HG03521 (cell line): ENCODE data around the gene CCDC69.

Experiments used
- ATAC-seq: cut with Tn5 transposase; IDR thresholded peaks from one replicate; pipeline ENCODE4 v1.9.1; 2021; ENCODE audit warnings: mild to moderate bottlenecking, moderate library complexity; ENCODE audit not compliant: unreplicated experiment

CCDC69 gene

GRCh38 chr5:151150471-151151262 lies 73.2 kb downstream of the CCDC69 start:
- peak; percentile 57 for ATAC-seq

DNA sequence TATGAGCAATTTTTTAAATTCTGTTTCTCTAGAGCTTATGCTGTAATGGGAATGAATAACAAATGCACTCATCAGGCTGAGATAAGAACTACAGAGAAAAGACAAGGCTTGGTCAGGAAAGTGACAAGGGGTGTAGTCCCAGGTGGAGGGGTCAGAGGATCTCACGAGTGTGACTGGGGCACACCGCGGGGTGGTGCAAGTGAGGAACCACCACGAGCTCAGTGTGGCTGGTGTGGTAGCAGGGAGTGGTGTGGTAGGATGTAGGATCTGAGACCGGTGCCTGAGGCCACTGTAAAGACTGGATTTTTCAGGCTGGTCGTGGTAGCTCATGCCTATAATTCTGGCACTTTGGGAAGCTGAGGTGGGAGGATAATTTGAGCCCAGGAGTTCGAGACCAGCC lies 75.3 kb downstream of the CCDC69 start:
- ATAC-seq, result no peak

- ATAC-seq, result no peak
These were observed 76.9 kb downstream of the CCDC69 start for GRCh38 chr5:151147033-151147432.

- no peak for ATAC-seq
These were observed 77.8 kb downstream of the CCDC69 start for GRCh38 chr5:151146061-151146460.

DNA sequence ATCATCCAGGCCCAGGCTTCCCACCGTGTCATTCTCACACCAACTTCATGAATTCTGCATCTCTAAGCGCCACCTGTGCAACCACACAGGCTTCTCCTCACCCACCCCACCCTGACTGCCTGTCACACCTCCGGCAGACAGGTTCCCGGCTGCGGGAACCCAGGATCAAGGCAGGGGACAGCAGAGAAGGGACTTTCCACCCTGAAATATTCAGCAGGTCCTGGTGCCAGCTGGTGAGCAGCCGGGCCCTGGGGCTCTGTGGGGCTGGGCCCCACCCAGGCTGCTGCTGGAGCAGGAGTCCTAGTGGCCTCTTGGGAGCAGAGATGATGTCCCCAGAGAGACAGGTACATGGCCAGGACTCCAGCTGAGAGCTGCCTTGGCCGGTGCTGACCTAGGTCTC lies 79.0 kb downstream of the CCDC69 start:
- ATAC-seq, result no peak

- no peak for ATAC-seq
These were observed 79.6 kb downstream of the CCDC69 start for GRCh38 chr5:151144275-151144674.

- ATAC-seq, result no peak
These were observed 80.2 kb downstream of the CCDC69 start for GRCh38 chr5:151143645-151144044.

GRCh38 chr5:151142933-151143332 lies 81.0 kb downstream of the CCDC69 start:
- ATAC-seq, result no peak

- peak; percentile 93 for ATAC-seq
These were observed 82.4 kb downstream of the CCDC69 start for GRCh38 chr5:151141535-151141934.

GRCh38 chr5:151140686-151141459 lies 83.0 kb downstream of the CCDC69 start:
- ATAC-seq, result no peak

DNA sequence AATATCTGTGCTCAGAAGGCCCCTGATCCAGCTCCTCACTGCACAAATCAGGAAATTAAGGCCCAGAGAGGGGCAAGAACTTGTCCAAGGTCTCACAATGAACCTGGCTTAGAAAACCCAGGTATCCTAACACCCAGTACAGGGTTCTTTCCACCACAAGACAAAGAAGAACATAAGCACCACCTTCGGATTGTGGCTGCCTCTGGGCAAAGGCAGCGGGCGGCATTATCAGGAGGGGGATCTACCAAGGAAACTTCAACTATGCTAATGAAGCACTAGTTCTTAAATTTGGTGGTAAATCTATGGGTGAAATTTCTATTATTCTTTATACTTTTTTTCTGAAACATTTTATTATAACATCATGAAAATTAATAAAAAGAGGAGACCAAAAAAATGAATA lies 84.2 kb downstream of the CCDC69 start:
- ATAC-seq, result no peak

GRCh38 chr5:151139015-151139414 lies 84.9 kb downstream of the CCDC69 start:
- no peak for ATAC-seq

- ATAC-seq, result no peak
These were observed 85.8 kb downstream of the CCDC69 start for GRCh38 chr5:151138114-151138513.

- ATAC-seq, result no peak
These were observed 86.6 kb downstream of the CCDC69 start for GRCh38 chr5:151137067-151137825.

DNA sequence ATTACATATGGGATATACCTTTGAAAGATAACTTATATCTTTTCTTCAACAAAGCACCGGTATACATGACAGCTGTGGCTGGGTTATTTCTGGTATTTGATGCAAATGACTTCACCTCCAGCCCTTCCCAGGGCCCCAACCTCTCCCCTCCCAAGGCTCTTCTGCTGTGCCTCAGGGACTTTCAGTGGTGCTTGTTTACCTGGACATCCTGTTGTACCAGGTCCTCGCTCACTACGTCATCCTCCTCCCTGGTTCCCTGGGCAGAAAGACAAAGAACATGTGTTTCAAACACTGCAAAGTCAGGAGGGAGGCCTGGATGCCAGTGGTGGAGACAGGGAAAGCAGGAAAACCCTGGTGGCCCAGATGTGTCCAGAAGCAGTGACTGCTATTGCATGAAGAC lies 89.7 kb downstream of the CCDC69 start:
- no peak for ATAC-seq

GRCh38 chr5:151132963-151133362 lies 90.9 kb downstream of the CCDC69 start:
- ATAC-seq, result no peak
